ENCODE results near the gene TEX13C.
"Not testable (repeated sequence)": the region's sequence is repeated elsewhere in the genome, so short reads cannot be mapped to it uniquely, and the experiment has no call there.

The TEX13C gene

DNA sequence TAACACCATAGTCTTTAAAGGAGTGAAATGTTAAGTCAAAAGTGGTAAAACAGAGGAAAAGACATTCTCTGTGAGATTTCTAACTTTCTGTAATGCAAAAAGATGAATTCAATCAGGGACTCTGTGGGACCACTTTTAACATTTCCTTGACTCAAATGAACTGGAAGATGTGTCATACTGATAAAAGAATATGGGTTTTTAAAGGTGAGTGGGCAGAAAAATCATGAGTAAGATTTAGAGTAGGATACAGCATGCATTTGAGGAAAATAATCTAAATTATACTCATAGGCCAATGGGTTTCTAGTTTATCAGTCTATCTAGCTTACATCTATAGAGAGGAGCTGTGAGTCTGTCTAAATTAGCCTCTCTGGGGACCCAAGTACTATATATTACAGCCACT is 11.0 kb upstream of the TEX13C start:
- Histone ChIP-seq H3K27ac (no peak overlapping the region), H3K4me1 (no peaks in the 10 kb centered on the region), H3K36me3 (no peaks in the 10 kb centered on the region), H3K27me3 (no peaks in the 10 kb centered on the region), H3K9me3 (peaks cover 0 to 8% (median 7%) of the 10 kb centered on the region in 3 donors), H3K4me3 (no peak overlapping the region)
- TF ChIP-seq, protein P1, sequence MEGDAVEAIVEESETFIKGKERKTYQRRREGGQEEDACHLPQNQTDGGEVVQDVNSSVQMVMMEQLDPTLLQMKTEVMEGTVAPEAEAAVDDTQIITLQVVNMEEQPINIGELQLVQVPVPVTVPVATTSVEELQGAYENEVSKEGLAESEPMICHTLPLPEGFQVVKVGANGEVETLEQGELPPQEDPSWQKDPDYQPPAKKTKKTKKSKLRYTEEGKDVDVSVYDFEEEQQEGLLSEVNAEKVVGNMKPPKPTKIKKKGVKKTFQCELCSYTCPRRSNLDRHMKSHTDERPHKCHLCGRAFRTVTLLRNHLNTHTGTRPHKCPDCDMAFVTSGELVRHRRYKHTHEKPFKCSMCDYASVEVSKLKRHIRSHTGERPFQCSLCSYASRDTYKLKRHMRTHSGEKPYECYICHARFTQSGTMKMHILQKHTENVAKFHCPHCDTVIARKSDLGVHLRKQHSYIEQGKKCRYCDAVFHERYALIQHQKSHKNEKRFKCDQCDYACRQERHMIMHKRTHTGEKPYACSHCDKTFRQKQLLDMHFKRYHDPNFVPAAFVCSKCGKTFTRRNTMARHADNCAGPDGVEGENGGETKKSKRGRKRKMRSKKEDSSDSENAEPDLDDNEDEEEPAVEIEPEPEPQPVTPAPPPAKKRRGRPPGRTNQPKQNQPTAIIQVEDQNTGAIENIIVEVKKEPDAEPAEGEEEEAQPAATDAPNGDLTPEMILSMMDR (IDR thresholded peaks at IDR 0.05), result no peak
- DNase-seq, result no peak
- intact Hi-C loops (cut with DNase I; ENCODE audit: low total_unique reads), result no loop called here

DNA sequence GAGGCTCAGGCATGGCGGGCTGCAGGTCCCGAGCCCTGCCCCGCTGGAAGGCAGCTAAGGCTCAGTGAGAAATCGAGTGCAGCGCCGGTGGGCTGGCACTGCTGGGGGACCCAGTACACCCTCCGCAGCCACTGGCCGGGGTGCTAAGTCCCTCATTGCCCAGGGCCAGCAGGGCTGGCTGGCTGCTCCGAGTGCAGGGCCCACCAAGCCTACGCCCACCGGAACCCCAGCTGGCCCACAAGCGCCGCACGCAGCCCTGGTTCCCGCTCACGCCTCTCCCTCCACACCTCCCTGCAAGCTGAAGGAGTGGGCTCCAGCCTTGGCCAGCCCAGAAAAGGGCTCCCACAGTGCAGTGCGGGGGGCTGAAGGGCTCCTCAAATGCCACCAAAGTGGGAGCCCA is 505 bp upstream of the TEX13C start:
- DNase-seq; H3K36me3 ChIP-seq; H3K9me3 ChIP-seq; H3K27me3 ChIP-seq; H3K4me1 ChIP-seq; H3K27ac ChIP-seq; intact Hi-C loops (cut with DNase I; ENCODE audit: low total_unique reads); H3K4me3 ChIP-seq: not testable (repeated sequence)

DNA sequence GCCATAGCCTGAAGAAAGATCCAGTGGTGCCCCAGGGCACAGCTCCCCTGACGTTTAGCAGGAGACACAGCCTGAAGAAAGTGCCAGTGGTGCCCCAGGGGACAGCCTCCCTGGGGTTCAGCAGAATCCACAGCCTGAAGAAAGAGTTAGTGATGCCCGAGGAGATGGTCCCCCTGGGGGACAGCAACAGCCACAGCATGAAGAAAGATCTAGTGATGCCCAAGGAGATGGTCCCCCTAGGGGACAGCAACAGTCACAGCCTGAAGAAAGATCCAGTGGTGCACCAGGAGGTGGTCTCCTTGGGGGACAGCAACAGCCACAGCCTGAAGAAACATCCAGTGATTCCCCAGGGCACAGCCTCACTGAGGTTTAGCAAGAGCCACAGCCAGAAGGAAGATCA is 2.8 kb downstream of the TEX13C start:
- no peaks in the 10 kb centered on the region for H3K36me3 ChIP-seq
- DNase-seq, result no peak
- H3K27me3 ChIP-seq, result no peaks in the 10 kb centered on the region
- peaks cover 0 to 5% (median 0%) of the 10 kb centered on the region in 3 donors for H3K9me3 ChIP-seq
- TF ChIP-seq, protein P1 (IDR thresholded peaks at IDR 0.05), result no peak
- intact Hi-C loops (cut with DNase I; ENCODE audit: low total_unique reads), result no loop called here
- H3K4me1 ChIP-seq, result no peaks in the 10 kb centered on the region
- H3K27ac ChIP-seq, result no peak overlapping the region
- H3K4me3 ChIP-seq, result no peak overlapping the region

DNA sequence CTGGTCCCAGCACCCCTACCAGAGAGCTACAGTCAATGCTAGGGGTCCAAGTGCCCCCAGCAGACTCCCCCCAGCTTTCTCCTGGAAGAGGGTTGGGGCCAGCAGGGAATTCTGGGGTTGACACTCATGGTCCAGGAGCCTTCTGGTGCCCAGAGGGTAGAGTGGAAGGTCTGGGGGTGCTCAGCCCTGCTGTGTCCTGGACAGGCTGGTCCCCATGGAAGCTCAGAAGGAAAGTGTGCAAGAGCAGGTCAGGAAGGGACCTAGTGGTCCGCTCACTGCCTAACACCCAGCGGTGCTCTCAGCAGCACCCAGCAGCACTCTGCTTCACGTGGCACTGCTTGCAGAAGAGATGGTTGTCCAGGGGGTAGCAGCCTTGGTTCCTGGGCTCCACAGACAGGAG is 6.9 kb downstream of the TEX13C start:
- TF ChIP-seq, protein P1 (IDR thresholded peaks at IDR 0.05), result no peak
- intact Hi-C loops (cut with DNase I; ENCODE audit: low total_unique reads), result no loop called here
- H3K9me3 ChIP-seq, result no peaks in the 10 kb centered on the region
- H3K4me3 ChIP-seq, result no peak overlapping the region
- H3K36me3 ChIP-seq, result no peaks in the 10 kb centered on the region
- DNase-seq, result no peak
- no peak overlapping the region for H3K27ac ChIP-seq
- no peaks in the 10 kb centered on the region for H3K27me3 ChIP-seq
- H3K4me1 ChIP-seq, result no peaks in the 10 kb centered on the region

DNA sequence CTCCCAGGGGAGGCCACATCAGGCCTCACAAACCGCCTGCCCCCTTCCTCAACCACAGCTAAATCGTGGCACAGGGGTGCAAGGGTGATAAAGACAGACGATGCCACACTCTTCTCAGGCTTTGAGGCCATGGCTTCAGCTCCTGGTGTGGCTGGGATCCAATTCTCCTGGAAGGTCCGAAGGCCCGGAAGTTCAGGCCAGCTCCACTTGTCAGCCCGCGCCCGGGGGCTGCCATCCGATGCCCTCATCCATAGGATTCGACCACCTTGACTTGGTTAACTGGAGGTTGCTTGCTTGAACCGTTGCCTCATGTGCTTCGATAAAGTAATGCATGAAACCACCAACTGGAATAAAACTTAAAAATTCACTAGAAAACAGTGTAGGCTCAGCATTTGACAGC is 8.2 kb downstream of the TEX13C start:
- no peaks in the 10 kb centered on the region for H3K36me3 ChIP-seq
- no peaks in the 10 kb centered on the region for H3K27me3 ChIP-seq
- intact Hi-C loops (cut with DNase I; ENCODE audit: low total_unique reads), result no loop called here

DNA sequence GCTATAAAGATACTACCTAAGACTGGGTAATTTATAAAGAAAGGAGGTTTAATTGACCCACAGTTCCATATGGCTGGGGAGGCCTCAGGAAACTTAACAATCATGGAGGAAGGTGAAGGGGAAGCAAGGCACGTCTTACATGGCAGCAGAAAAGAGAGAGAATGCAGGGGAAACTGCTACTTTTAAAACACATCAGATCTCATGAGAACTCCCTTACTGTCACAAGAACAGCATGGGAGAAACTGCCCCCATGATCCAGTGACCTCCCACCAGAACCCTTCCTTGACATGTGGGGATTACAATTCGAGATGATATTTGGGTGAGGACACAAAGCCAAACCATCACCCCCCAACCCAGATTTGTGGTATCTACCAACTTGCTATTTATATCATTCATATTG is 13.9 kb downstream of the TEX13C start:
- H3K36me3 ChIP-seq, result no peaks in the 10 kb centered on the region
- no peak overlapping the region for H3K27ac ChIP-seq
- no peak for DNase-seq
- no peaks in the 10 kb centered on the region for H3K27me3 ChIP-seq
- TF ChIP-seq, protein P1 (IDR thresholded peaks at IDR 0.05), result no peak
- H3K4me3 ChIP-seq, result no peak overlapping the region
- H3K4me1 ChIP-seq, result no peaks in the 10 kb centered on the region
- H3K9me3 ChIP-seq, result no peaks in the 10 kb centered on the region
- intact Hi-C loops (cut with DNase I; ENCODE audit: low total_unique reads), result no loop called here

More for the DNA sequence above, 8.2 kb downstream of the TEX13C start:
- Histone ChIP-seq H3K27ac (no peak overlapping the region), H3K4me1 (no peaks in the 10 kb centered on the region), H3K9me3 (no peaks in the 10 kb centered on the region), H3K4me3 (no peak overlapping the region)
- TF ChIP-seq, protein P1 (IDR thresholded peaks at IDR 0.05), result no peak
- DNase-seq, result no peak
